Transverse colon (tissue), 4 donors: ENCODE measurements around the gene CDK5. TPM values are rescaled to one million over a fixed set of nuclear protein-coding genes. Genes with fewer than 3 reads are reported as not detected.

Experiments
- DNase-seq: peaks from one replicate; pipeline ENCODE4 v3.0.0-alpha.2; 2019
- H3K27ac ChIP-seq, 4 donors: fragments of 200-600 bp; sonication (generic); 2 replicates each; pipeline ENCODE4 v1.5.1; 2016 to 2018; ENCODE audit warnings: inconsistent platforms in 4 of 4
- H3K27me3 ChIP-seq: fragments of 200-600 bp; sonication (generic); 2 replicates; pipeline ENCODE4 v1.5.1; 2017; ENCODE audit warnings: inconsistent platforms
- H3K36me3 ChIP-seq, 4 donors: fragments of 200-600 bp; sonication (generic); 2 replicates each; pipeline ENCODE4 v1.5.1; 2017 to 2019; ENCODE audit warnings: inconsistent platforms in 4 of 4
- H3K4me1 ChIP-seq, 4 donors: fragments of 200-600 bp; sonication (generic); 2 replicates each; pipeline ENCODE4 v1.5.1; 2017 to 2020; ENCODE audit warnings: inconsistent platforms in 4 of 4
- H3K4me3 ChIP-seq, 4 donors: fragments of 200-600 bp; sonication (generic); 1 replicate in 1 of 4; 2 replicates in 3 of 4; pipeline versions ENCODE4 v1.5.1 to v1.6.1; 2017 to 2019; ENCODE audit warnings: inconsistent platforms in 4 of 4
- H3K9me3 ChIP-seq, 2 donors: fragments of 200-600 bp; sonication (generic); 2 replicates each; pipeline ENCODE4 v1.5.1; 2017 to 2019; ENCODE audit warnings: inconsistent platforms in 2 of 2
- EP300 ChIP-seq: sonication (generic); formaldehyde crosslinking; IDR thresholded peaks from one replicate; pipeline ENCODE4 v1.6.1; 2017; ENCODE audit warnings: antibody characterized with exemption, low read depth
- POLR2A ChIP-seq: fragments of 450-650 bp; IDR thresholded peaks from one replicate; pipeline ENCODE4 v1.6.1; 2016; ENCODE audit warnings: antibody characterized with exemption, mild to moderate bottlenecking, moderate library complexity
- POLR2AphosphoS5 ChIP-seq, 3 donors: sonication (generic); formaldehyde crosslinking; IDR thresholded peaks; one replicate each; pipeline ENCODE4 v1.6.1; 2016; ENCODE audit warnings: antibody characterized with exemption in 3 of 3
- WGBS, 2 donors: methylation state at CpG; one replicate each; pipeline ENCODE4 v1.1.5; 2018; ENCODE audit warnings: low coverage in 1 of 2; 5-methylcytosine and 5-hydroxymethylcytosine counted together
- in situ Hi-C, 4 donors: fragments of 200-750 bp; cut with MboI; loops; one replicate each; pipeline versions ENCODE4 v1.15.0 to v1.15.1; 2017; ENCODE audit warnings: low sequenced_read_pairs in 3 of 4, low pct_ligation_motif_present in 1 of 4, low pct_unique_long_range_greater_than_20kb in 1 of 4
- intact Hi-C: fragments of 100-400 bp; cut with DNase I; formaldehyde crosslinking; loops from one replicate; pipeline ENCODE4 v1.15.1; 2023; ENCODE audit warnings: low total_unique reads
- total RNA-seq, 4 donors: library from RNA; depleted of rRNA; stranded (reverse); fragments of >200 nt; gene quantifications; one replicate each; pipeline ENCODE4 v1.1.0, GENCODE V29; 2016
- TF ChIP-seq, protein P1 (sequence below), 5 experiments: fragments of 200-600 bp in 3 of 5; fragments of 450-650 bp in 2 of 5; sonication (generic) in 3 of 5; IDR thresholded peaks; 1 replicate in 2 of 5; 2 replicates in 3 of 5; pipeline ENCODE4 v1.5.1; 2016 to 2017; ENCODE audit warnings: antibody characterized with exemption in 5 of 5, inconsistent platforms in 3 of 5, mild to moderate bottlenecking in 2 of 5, moderate library complexity in 1 of 5

The CDK5 gene
- total RNA-seq, 4 donors from 2014 or later, result 1.1 to 33.8 (median 10.7) TPM

DNA sequence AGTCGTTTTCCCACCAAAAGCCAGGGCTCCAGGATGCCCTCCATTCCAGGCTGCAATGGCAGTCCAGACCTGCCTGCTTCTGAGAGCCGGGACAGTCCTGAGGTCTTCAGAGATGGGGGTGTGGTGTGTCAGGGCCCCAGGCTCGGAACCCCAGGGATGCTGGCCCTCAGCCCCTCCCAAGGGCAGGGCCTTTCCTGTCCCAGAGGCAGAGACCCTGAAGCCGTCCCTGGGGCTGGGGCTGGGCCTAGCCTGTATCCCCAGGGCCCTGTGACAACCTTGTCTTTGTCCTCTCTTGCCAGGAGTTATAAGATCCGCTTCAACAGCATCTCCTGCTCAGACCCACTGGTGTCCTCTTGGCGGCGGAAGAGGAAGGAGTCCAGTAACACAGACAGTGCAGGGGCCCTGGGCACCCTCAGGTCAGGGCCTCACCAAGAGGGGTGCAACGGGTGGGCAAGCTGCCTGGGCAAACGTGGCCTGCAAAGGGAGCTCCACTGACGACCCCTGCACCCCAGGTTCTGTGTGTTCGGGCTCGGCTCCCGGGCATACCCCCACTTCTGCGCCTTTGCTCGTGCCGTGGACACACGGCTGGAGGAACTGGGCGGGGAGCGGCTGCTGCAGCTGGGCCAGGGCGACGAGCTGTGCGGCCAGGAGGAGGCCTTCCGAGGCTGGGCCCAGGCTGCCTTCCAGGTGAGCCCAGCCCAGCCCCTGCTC lies 51.0 kb downstream of the CDK5 start:
- Histone ChIP-seq H3K27ac (peak overlapping the region in 1 of 4 donors; percentile 12), H3K4me1 (peaks cover 0 to 17% (median 2%) of the 10 kb centered on the region in 4 donors), H3K36me3 (no peaks in the 10 kb centered on the region), H3K27me3 (no peaks in the 10 kb centered on the region), H3K4me3 (no peak overlapping the region), H3K9me3 (no peaks in the 10 kb centered on the region)
- TF ChIP-seq EP300, result no peak
- TF ChIP-seq, protein P1, sequence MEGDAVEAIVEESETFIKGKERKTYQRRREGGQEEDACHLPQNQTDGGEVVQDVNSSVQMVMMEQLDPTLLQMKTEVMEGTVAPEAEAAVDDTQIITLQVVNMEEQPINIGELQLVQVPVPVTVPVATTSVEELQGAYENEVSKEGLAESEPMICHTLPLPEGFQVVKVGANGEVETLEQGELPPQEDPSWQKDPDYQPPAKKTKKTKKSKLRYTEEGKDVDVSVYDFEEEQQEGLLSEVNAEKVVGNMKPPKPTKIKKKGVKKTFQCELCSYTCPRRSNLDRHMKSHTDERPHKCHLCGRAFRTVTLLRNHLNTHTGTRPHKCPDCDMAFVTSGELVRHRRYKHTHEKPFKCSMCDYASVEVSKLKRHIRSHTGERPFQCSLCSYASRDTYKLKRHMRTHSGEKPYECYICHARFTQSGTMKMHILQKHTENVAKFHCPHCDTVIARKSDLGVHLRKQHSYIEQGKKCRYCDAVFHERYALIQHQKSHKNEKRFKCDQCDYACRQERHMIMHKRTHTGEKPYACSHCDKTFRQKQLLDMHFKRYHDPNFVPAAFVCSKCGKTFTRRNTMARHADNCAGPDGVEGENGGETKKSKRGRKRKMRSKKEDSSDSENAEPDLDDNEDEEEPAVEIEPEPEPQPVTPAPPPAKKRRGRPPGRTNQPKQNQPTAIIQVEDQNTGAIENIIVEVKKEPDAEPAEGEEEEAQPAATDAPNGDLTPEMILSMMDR (IDR thresholded peaks at IDR 0.05), result no peak
- TF ChIP-seq POLR2A, result no peak
- no peak for TF ChIP-seq POLR2AphosphoS5 (IDR thresholded peaks at IDR 0.05)
- WGBS, 2 donors, result 80 to 84% methylated on average over 1 to 13 of the region's 23 CpGs
- in situ Hi-C loops (no loop called here), intact Hi-C loops (no loop called here)
- no peak for DNase-seq

DNA sequence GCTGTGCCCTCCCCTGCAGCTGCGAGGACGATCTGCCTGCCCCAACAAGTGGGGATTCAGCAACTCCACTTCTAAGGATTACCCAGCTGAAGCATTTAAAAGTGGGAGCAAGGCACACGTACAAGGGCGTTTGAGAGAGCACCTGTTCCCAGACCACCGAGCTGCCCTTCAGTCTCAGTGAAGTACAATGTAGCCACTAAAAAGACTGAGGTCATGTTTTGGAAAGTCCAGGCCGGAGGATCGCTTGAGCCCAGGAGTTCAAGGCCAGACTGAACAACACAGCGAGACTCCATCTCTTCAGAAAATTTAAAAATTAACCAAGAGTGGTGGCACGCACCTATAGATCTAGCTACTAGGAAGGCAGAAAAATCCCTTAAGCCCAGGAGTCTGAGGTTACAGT lies 52.1 kb downstream of the CDK5 start:
- in situ Hi-C loops (no loop called here), intact Hi-C loops (no loop called here)
- no peak overlapping the region for H3K27ac ChIP-seq
- WGBS, 2 donors, result 90% methylated on average over 4 to 9 of the region's 9 CpGs
- TF ChIP-seq EP300 (no peak), POLR2AphosphoS5 (IDR thresholded peaks at IDR 0.05) (no peak), POLR2A (no peak)
- TF ChIP-seq, protein P1 (IDR thresholded peaks at IDR 0.05), result no peak
- H3K27me3 ChIP-seq, result no peaks in the 10 kb centered on the region
- H3K4me3 ChIP-seq, result no peak overlapping the region
- no peaks in the 10 kb centered on the region for H3K36me3 ChIP-seq
- H3K9me3 ChIP-seq, result no peaks in the 10 kb centered on the region
- DNase-seq, result no peak
- H3K4me1 ChIP-seq, result peaks cover 0 to 8% (median 2%) of the 10 kb centered on the region in 4 donors

Other genes starting within 250 kb of the CDK5 start
- 100 to 1,000 TPM; 143 to 687 (median 427) TPM for gene AOC1, start 205.4 kb downstream of the CDK5 start, total RNA-seq
- 10 to 100 TPM in 3 of 4 donors, 1 to 10 TPM in 1; 9.5 to 39.0 (median 19.3) TPM for gene KCNH2, start 79.6 kb downstream of the CDK5 start, total RNA-seq
- 10 to 100 TPM in 2 of 4 donors, 1 to 10 TPM in 2; 2.5 to 34.2 (median 7.0) TPM for gene NOS3, start 66.9 kb downstream of the CDK5 start, total RNA-seq
- 1 to 10 TPM in 1 of 4 donors, not detected in 3; 1.1 TPM for gene ATG9B, start 33.4 kb downstream of the CDK5 start, total RNA-seq
- 10 to 100 TPM; 33.3 to 76.4 (median 51.4) TPM for gene ABCB8, start 29.4 kb downstream of the CDK5 start, total RNA-seq
- gene ASIC3, start 9.4 kb downstream of the CDK5 start, total RNA-seq, result 1 to 10 TPM; 2.6 to 4.3 (median 3.1) TPM
- gene SLC4A2, start 1.7 kb upstream of the CDK5 start, total RNA-seq, result 100 to 1,000 TPM in 2 of 4 donors, 10 to 100 TPM in 2; 61.7 to 464 (median 83.2) TPM
- gene FASTK, start 22.9 kb upstream of the CDK5 start, total RNA-seq, result 100 to 1,000 TPM; 121 to 241 (median 144) TPM
- 100 to 1,000 TPM in 1 of 4 donors, 10 to 100 TPM in 3; 67.5 to 105 (median 85.9) TPM for gene TMUB1, start 25.6 kb upstream of the CDK5 start, total RNA-seq
- gene AGAP3, start 28.6 kb upstream of the CDK5 start, total RNA-seq, result 10 to 100 TPM; 54.9 to 74.4 (median 63.8) TPM
- not detected for gene GBX1, start 109.8 kb upstream of the CDK5 start, total RNA-seq
- not detected for gene ASB10, start 129.4 kb upstream of the CDK5 start, total RNA-seq
- gene H2BK1, start 152.6 kb upstream of the CDK5 start, total RNA-seq, result not detected
- 10 to 100 TPM in 3 of 4 donors, 1 to 10 TPM in 1; 10.0 to 30.8 (median 27.8) TPM for gene ABCF2, start 169.3 kb upstream of the CDK5 start, total RNA-seq
- gene CHPF2, start 174.6 kb upstream of the CDK5 start, total RNA-seq, result 100 to 1,000 TPM in 1 of 4 donors, 10 to 100 TPM in 3; 48.4 to 104 (median 50.9) TPM
- gene SMARCD3, start 190.8 kb upstream of the CDK5 start, total RNA-seq, result 10 to 100 TPM in 2 of 4 donors, 1 to 10 TPM in 2; 6.6 to 19.1 (median 9.9) TPM